HEK293T (cell line): ENCODE results near the gene ZNF85.

Source experiments
- ARNT ChIP-seq: fragments of 450-650 bp; IDR thresholded peaks from 2 replicates; pipeline ENCODE4 v1.6.1; 2017; ENCODE audit warnings: mild to moderate bottlenecking
- BHLHE40 ChIP-seq: fragments of 450-650 bp; IDR thresholded peaks from 2 replicates; pipeline ENCODE4 v1.6.1; 2016; ENCODE audit warnings: mild to moderate bottlenecking, moderate library complexity, borderline replicate concordance
- CTBP1 ChIP-seq: fragments of 450-650 bp; IDR thresholded peaks from 2 replicates; pipeline ENCODE4 v1.6.1; 2016; ENCODE audit warnings: borderline replicate concordance
- FOXA1 ChIP-seq: fragments of 450-650 bp; IDR thresholded peaks from 2 replicates; pipeline ENCODE4 v1.6.1; 2016; ENCODE audit warnings: mild to moderate bottlenecking
- FOXK2 ChIP-seq: fragments of 450-650 bp; IDR thresholded peaks from 2 replicates; pipeline ENCODE4 v1.6.1; 2016; ENCODE audit warnings: mild to moderate bottlenecking
- FOXM1 ChIP-seq: fragments of 450-650 bp; IDR thresholded peaks from 2 replicates; pipeline ENCODE4 v1.6.1; 2017; ENCODE audit warnings: mild to moderate bottlenecking, borderline replicate concordance
- HDGF ChIP-seq: fragments of 450-650 bp; IDR thresholded peaks from 2 replicates; pipeline ENCODE4 v1.6.1; 2017; ENCODE audit warnings: antibody characterized with exemption, borderline replicate concordance
- LEF1 ChIP-seq: fragments of 450-650 bp; IDR thresholded peaks from 2 replicates; pipeline ENCODE4 v1.6.1; 2017; ENCODE audit warnings: mild to moderate bottlenecking, borderline replicate concordance
- NFRKB ChIP-seq: fragments of 450-650 bp; IDR thresholded peaks from 2 replicates; pipeline ENCODE4 v1.6.1; 2016; ENCODE audit warnings: mild to moderate bottlenecking, moderate library complexity
- PKNOX1 ChIP-seq: fragments of 450-650 bp; IDR thresholded peaks from 2 replicates; pipeline ENCODE4 v1.6.1; 2016
- SP1 ChIP-seq: fragments of 450-650 bp; IDR thresholded peaks from 2 replicates; pipeline ENCODE4 v1.6.1; 2017
- SUZ12 ChIP-seq: fragments of 450-650 bp; IDR thresholded peaks from 2 replicates; pipeline ENCODE4 v1.6.1; 2016; ENCODE audit warnings: mild to moderate bottlenecking
- TARDBP ChIP-seq: fragments of 450-650 bp; IDR thresholded peaks from 2 replicates; pipeline ENCODE4 v1.6.1; 2016
- ZNF384 ChIP-seq: fragments of 450-650 bp; IDR thresholded peaks from 2 replicates; pipeline ENCODE4 v1.6.1; 2016

- TF ChIP-seq FOXM1, result no peak
- TF ChIP-seq NFRKB, result no peak
- TF ChIP-seq TARDBP, result no peak
- no peak for TF ChIP-seq ZNF384
- no peak for TF ChIP-seq SUZ12
- no peak for TF ChIP-seq FOXK2
- TF ChIP-seq BHLHE40, result no peak
- TF ChIP-seq SP1, result no peak
- TF ChIP-seq LEF1, result no peak
- no peak for TF ChIP-seq ARNT
- TF ChIP-seq CTBP1, result no peak
- no peak for TF ChIP-seq FOXA1
- TF ChIP-seq PKNOX1, result peak; percentile 63
- no peak for TF ChIP-seq HDGF
Observed at GRCh38 chr19:20999731-21000352, 76.8 kb downstream of the ZNF85 start.
